ENCODE data around the gene OCIAD1. TPM values are rescaled to one million over a fixed set of nuclear protein-coding genes. Genes with fewer than 3 reads are reported as not detected.
A peak's percentile ranks its signal among the peaks of the same experiment; 100 is the strongest.

OCIAD1 gene
- total RNA-seq, 4 donors from 2014 or later: 104 to 264 (median 115) TPM

DNA sequence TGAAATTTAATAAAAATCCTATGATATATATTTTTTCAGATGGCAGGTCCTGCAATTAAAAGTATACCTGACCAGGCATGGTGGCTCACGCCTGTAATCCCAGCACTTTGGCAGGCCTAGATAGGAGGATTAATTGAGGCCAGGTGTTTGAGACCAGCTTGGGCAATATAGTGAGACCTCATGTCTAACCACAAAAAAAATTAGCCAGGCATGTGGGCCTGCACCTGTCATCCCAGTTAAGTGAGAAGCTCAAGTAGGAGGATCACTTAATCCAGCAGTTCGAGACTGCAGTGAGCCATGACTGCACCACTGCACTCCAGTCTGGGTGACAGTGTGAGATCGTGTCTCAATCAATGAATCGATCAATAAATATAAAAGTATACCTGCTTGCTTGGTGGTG lies 73.2 kb downstream of the OCIAD1 start:
- WGBS, 2 donors (ENCODE audit: low coverage in 1 of 2): 94 to 100% methylated on average over 3 to 4 of the region's 4 CpGs

DNA sequence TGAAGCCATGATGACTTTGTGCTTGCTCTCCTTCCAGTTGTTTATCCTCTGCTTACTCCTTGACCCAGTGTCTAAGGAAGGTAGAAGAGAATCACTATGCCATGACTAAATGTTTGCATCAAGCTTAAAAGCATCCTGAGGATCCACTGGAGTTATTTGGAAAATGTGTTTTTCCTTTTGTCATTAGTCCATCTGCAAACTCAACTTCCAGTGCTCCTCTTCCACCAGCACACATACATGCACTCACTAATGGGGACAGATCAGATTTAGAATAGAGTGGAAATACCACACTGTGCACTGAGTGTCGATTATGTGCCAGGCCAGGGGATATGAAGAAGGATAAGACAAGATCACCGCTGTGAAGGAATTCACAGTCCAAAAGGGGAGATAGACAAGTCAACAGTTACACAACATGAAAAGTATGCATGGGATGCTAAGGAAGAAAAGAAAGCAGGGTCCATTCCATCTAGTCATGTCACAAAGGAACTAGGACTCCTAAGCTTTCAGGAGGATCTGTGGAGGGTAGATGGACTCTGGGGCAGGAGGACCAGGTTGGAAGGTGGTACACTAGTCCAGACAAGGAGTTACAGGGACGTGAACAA lies 73.8 kb downstream of the OCIAD1 start:
- intact Hi-C loops (cut with DNase I; ENCODE audit: low total_unique reads): no loop called here
- Histone ChIP-seq H3K9me3 (no peaks in the 10 kb centered on the region), H3K27ac (no peak overlapping the region), H3K4me1 (peaks cover 7 to 25% (median 12%) of the 10 kb centered on the region in 4 donors), H3K36me3 (peaks cover 0 to 8% (median 0%) of the 10 kb centered on the region in 4 donors), H3K27me3 (no peaks in the 10 kb centered on the region), H3K4me3 (no peak overlapping the region)
- no peak for TF ChIP-seq POLR2AphosphoS5 (IDR thresholded peaks at IDR 0.05)
- TF ChIP-seq EP300 (IDR thresholded peaks at IDR 0.05; ENCODE audit: low read depth): no peak
- TF ChIP-seq, protein P1, sequence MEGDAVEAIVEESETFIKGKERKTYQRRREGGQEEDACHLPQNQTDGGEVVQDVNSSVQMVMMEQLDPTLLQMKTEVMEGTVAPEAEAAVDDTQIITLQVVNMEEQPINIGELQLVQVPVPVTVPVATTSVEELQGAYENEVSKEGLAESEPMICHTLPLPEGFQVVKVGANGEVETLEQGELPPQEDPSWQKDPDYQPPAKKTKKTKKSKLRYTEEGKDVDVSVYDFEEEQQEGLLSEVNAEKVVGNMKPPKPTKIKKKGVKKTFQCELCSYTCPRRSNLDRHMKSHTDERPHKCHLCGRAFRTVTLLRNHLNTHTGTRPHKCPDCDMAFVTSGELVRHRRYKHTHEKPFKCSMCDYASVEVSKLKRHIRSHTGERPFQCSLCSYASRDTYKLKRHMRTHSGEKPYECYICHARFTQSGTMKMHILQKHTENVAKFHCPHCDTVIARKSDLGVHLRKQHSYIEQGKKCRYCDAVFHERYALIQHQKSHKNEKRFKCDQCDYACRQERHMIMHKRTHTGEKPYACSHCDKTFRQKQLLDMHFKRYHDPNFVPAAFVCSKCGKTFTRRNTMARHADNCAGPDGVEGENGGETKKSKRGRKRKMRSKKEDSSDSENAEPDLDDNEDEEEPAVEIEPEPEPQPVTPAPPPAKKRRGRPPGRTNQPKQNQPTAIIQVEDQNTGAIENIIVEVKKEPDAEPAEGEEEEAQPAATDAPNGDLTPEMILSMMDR (IDR thresholded peaks at IDR 0.05): no peak
- no peak for TF ChIP-seq POLR2A (IDR thresholded peaks at IDR 0.05)
- 89 to 93% methylated on average over 3 of the region's 3 CpGs for WGBS, 2 donors (ENCODE audit: low coverage in 1 of 2)
- in situ Hi-C loops (cut with MboI; ENCODE audit: low pct_ligation_motif_present in 1 of 4, low pct_unique_long_range_greater_than_20kb in 1 of 4, low sequenced_read_pairs in 3 of 4): no loop called here
- DNase-seq: no peak

More for the DNA sequence above, 73.2 kb downstream of the OCIAD1 start:
- H3K27ac ChIP-seq: no peak overlapping the region
- no peak overlapping the region for H3K4me3 ChIP-seq
- H3K36me3 ChIP-seq: peaks cover 0 to 8% (median 0%) of the 10 kb centered on the region in 4 donors
- no peak for DNase-seq
- H3K9me3 ChIP-seq: no peaks in the 10 kb centered on the region
- TF ChIP-seq EP300 (IDR thresholded peaks at IDR 0.05; ENCODE audit: low read depth) (no peak), POLR2AphosphoS5 (IDR thresholded peaks at IDR 0.05) (no peak), POLR2A (IDR thresholded peaks at IDR 0.05) (no peak)
- TF ChIP-seq, protein P1 (IDR thresholded peaks at IDR 0.05): no peak
- H3K4me1 ChIP-seq: peaks cover 7 to 25% (median 12%) of the 10 kb centered on the region in 4 donors
- in situ Hi-C loops (cut with MboI; ENCODE audit: low pct_ligation_motif_present in 1 of 4, low pct_unique_long_range_greater_than_20kb in 1 of 4, low sequenced_read_pairs in 3 of 4): no loop called here
- intact Hi-C loops (cut with DNase I; ENCODE audit: low total_unique reads): no loop called here
- no peaks in the 10 kb centered on the region for H3K27me3 ChIP-seq

DNA sequence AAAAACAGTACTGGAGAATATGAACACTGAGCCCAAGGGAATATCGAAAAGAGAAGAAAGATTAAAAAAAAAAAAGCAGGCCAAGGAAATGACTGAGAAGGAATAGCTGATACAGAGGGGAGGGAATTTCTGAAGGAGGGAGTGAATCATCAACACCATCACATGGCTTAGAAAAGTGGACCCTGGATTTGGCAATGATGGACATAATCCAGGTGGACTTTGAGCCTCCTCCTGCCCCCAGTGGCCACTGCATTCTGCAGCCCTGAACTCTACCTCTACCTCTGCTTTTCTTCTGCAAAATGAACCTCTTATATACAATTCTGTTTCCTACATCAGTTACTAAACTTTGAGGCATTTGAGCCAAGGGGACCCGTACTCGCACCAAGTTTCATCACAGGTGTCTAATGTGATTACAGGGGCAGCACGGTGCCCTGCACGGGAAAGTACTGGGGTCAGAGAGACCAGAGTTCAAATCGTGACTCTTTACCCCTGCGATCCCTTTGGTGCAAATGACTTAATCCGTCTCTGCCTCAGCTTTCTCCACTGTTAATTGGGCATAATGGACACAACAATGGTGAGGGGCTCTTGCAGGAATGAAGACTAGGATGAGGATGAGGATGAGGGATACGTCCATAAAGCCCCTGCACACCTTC lies 74.6 kb downstream of the OCIAD1 start:
- DNase-seq: peak; percentile 27
- Histone ChIP-seq H3K27me3 (no peaks in the 10 kb centered on the region), H3K4me1 (peaks cover 7 to 25% (median 12%) of the 10 kb centered on the region in 4 donors), H3K4me3 (peak overlapping the region in 3 of 4 donors; percentile 60 to 85 (median 62)), H3K27ac (peak overlapping the region in 3 of 4 donors; percentile 51 to 84 (median 77)), H3K36me3 (peaks cover 0 to 8% (median 0%) of the 10 kb centered on the region in 4 donors), H3K9me3 (no peaks in the 10 kb centered on the region)
- TF ChIP-seq, protein P1 (IDR thresholded peaks at IDR 0.05): peak in 4 of 5 experiments; percentile 9 to 38 (median 22)
- TF ChIP-seq EP300 (IDR thresholded peaks at IDR 0.05; ENCODE audit: low read depth) (no peak), POLR2AphosphoS5 (IDR thresholded peaks at IDR 0.05) (peak in 1 of 3 donors; percentile 18)
- in situ Hi-C loops (cut with MboI; ENCODE audit: low pct_ligation_motif_present in 1 of 4, low pct_unique_long_range_greater_than_20kb in 1 of 4, low sequenced_read_pairs in 3 of 4) (no loop called here), intact Hi-C loops (cut with DNase I; ENCODE audit: low total_unique reads) (no loop called here)
- WGBS, 2 donors (ENCODE audit: low coverage in 1 of 2): 73% methylated on average over 5 to 9 of the region's 9 CpGs
